ENCODE data around the gene ZNF708. TPM values are rescaled to one million over a fixed set of nuclear protein-coding genes. Genes with fewer than 3 reads are reported as not detected.
"Not testable (repeated sequence)": the region's sequence is repeated elsewhere in the genome, so short reads cannot be mapped to it uniquely, and the experiment has no call there.

Gene ZNF708
- total RNA-seq, 2 experiments from 2014 or later, result 28.5 to 30.7 TPM

GRCh38 chr19:21314676-21315075 is 14.5 kb downstream of the ZNF708 start:
- peaks cover 6% of the 10 kb centered on the region for H3K4me1 Mint-ChIP-seq
- no peak overlapping the region for H3K4me3 Mint-ChIP-seq
- H3K9me3 Mint-ChIP-seq, result peaks cover 21% of the 10 kb centered on the region
- H3K36me3 Mint-ChIP-seq, result peaks cover 68% of the 10 kb centered on the region
- ATAC-seq (ENCODE audit: low read depth) (no peak), DNase-seq (no peak)
- no peak overlapping the region for H3K27ac Mint-ChIP-seq
- H3K27me3 Mint-ChIP-seq, result no peaks in the 10 kb centered on the region
- POLR2A ChIA-PET, result no interaction called here

GRCh38 chr19:21312807-21313206 is 16.4 kb downstream of the ZNF708 start:
- H3K27ac Mint-ChIP-seq; ATAC-seq (ENCODE audit: low read depth); H3K27me3 Mint-ChIP-seq; POLR2A ChIA-PET; H3K4me3 Mint-ChIP-seq; DNase-seq; H3K4me1 Mint-ChIP-seq: not testable (repeated sequence)
- H3K36me3 Mint-ChIP-seq, result peaks cover 68% of the 10 kb centered on the region
- peaks cover 16% of the 10 kb centered on the region for H3K9me3 Mint-ChIP-seq

- POLR2A ChIA-PET, result no interaction called here
- H3K27ac Mint-ChIP-seq, result no peak overlapping the region
These were observed 20.4 kb downstream of the ZNF708 start for GRCh38 chr19:21308773-21309172.

GRCh38 chr19:21306881-21307479 is 22.2 kb downstream of the ZNF708 start:
- not testable (repeated sequence) for DNase-seq; H3K4me3 Mint-ChIP-seq; H3K27ac Mint-ChIP-seq; H3K4me1 Mint-ChIP-seq; H3K27me3 Mint-ChIP-seq; ATAC-seq (ENCODE audit: low read depth)
- Mint-ChIP-seq H3K9me3 (peaks cover 12% of the 10 kb centered on the region), H3K36me3 (peaks cover 77% of the 10 kb centered on the region)
- POLR2A ChIA-PET, result interaction anchor here (1.5 kb wide), 1 partner anchor 22 kb away, joined by 4 read pairs; the partner anchor contains the start of gene ZNF708

More at GRCh38 chr19:21308773-21309172, 20.4 kb downstream of the ZNF708 start:
- Mint-ChIP-seq H3K27me3 (no peaks in the 10 kb centered on the region), H3K9me3 (peaks cover 14% of the 10 kb centered on the region), H3K36me3 (peaks cover 78% of the 10 kb centered on the region), H3K4me3 (no peak overlapping the region), H3K4me1 (peaks cover 2% of the 10 kb centered on the region)
- ATAC-seq (ENCODE audit: low read depth) (no peak), DNase-seq (no peak)

- ATAC-seq (ENCODE audit: low read depth); H3K4me1 Mint-ChIP-seq; H3K27ac Mint-ChIP-seq; H3K27me3 Mint-ChIP-seq; H3K4me3 Mint-ChIP-seq; POLR2A ChIA-PET; DNase-seq: not testable (repeated sequence)
- peaks cover 63% of the 10 kb centered on the region for H3K36me3 Mint-ChIP-seq
- H3K9me3 Mint-ChIP-seq, result peaks cover 32% of the 10 kb centered on the region
These were observed 35.4 kb downstream of the ZNF708 start for GRCh38 chr19:21293768-21294167.

GRCh38 chr19:21269813-21270212 is 59.4 kb downstream of the ZNF708 start:
- DNase-seq (no peak), ATAC-seq (ENCODE audit: low read depth) (no peak)
- POLR2A ChIA-PET, result no interaction called here
- Mint-ChIP-seq H3K4me1 (no peaks in the 10 kb centered on the region), H3K9me3 (peaks cover 3% of the 10 kb centered on the region), H3K4me3 (no peak overlapping the region), H3K36me3 (no peaks in the 10 kb centered on the region), H3K27me3 (no peaks in the 10 kb centered on the region), H3K27ac (no peak overlapping the region)

GRCh38 chr19:21264891-21265290 is 64.3 kb downstream of the ZNF708 start:
- H3K4me3 Mint-ChIP-seq, result no peak overlapping the region
- DNase-seq, result no peak
- POLR2A ChIA-PET, result no interaction called here
- no peaks in the 10 kb centered on the region for H3K27me3 Mint-ChIP-seq
- no peaks in the 10 kb centered on the region for H3K4me1 Mint-ChIP-seq
- ATAC-seq (ENCODE audit: low read depth), result no peak
- H3K36me3 Mint-ChIP-seq, result peaks cover 2% of the 10 kb centered on the region
- H3K9me3 Mint-ChIP-seq, result peaks cover 10% of the 10 kb centered on the region
- no peak overlapping the region for H3K27ac Mint-ChIP-seq

- Mint-ChIP-seq H3K4me3 (no peak overlapping the region), H3K36me3 (peaks cover 2% of the 10 kb centered on the region), H3K4me1 (no peaks in the 10 kb centered on the region), H3K9me3 (peaks cover 10% of the 10 kb centered on the region), H3K27me3 (no peaks in the 10 kb centered on the region), H3K27ac (no peak overlapping the region)
- POLR2A ChIA-PET, result no interaction called here
- ATAC-seq (ENCODE audit: low read depth), result no peak
- no peak for DNase-seq
These were observed 64.8 kb downstream of the ZNF708 start for GRCh38 chr19:21264416-21264815.

- not testable (repeated sequence) for DNase-seq
These were observed 68.3 kb downstream of the ZNF708 start for GRCh38 chr19:21260848-21261381.

GRCh38 chr19:21260164-21260847 is 68.9 kb downstream of the ZNF708 start:
- POLR2A ChIA-PET, result no interaction called here
- ATAC-seq (ENCODE audit: low read depth), result no peak

More at GRCh38 chr19:21260848-21261381, 68.3 kb downstream of the ZNF708 start:
- H3K27me3 Mint-ChIP-seq; ATAC-seq (ENCODE audit: low read depth); H3K27ac Mint-ChIP-seq; H3K4me3 Mint-ChIP-seq; H3K36me3 Mint-ChIP-seq; POLR2A ChIA-PET; H3K4me1 Mint-ChIP-seq: not testable (repeated sequence)
- peaks cover 17% of the 10 kb centered on the region for H3K9me3 Mint-ChIP-seq

GRCh38 chr19:21259421-21260124 is 69.6 kb downstream of the ZNF708 start:
- H3K36me3 Mint-ChIP-seq; ATAC-seq (ENCODE audit: low read depth); H3K4me1 Mint-ChIP-seq; H3K27me3 Mint-ChIP-seq; POLR2A ChIA-PET; H3K4me3 Mint-ChIP-seq; DNase-seq; H3K27ac Mint-ChIP-seq: not testable (repeated sequence)
- H3K9me3 Mint-ChIP-seq, result peaks cover 16% of the 10 kb centered on the region

More at GRCh38 chr19:21260164-21260847, 68.9 kb downstream of the ZNF708 start:
- Mint-ChIP-seq H3K27ac (no peak overlapping the region), H3K27me3 (no peaks in the 10 kb centered on the region), H3K4me3 (no peak overlapping the region), H3K9me3 (peaks cover 16% of the 10 kb centered on the region), H3K36me3 (peaks cover 2% of the 10 kb centered on the region), H3K4me1 (no peaks in the 10 kb centered on the region)
- DNase-seq, result no peak

- Mint-ChIP-seq H3K27me3 (no peaks in the 10 kb centered on the region), H3K27ac (no peak overlapping the region), H3K36me3 (no peaks in the 10 kb centered on the region), H3K4me1 (no peaks in the 10 kb centered on the region), H3K4me3 (no peak overlapping the region), H3K9me3 (peaks cover 10% of the 10 kb centered on the region)
- POLR2A ChIA-PET, result no interaction called here
- DNase-seq, result no peak
- no peak for ATAC-seq (ENCODE audit: low read depth)
These were observed 72.5 kb downstream of the ZNF708 start for GRCh38 chr19:21256722-21257121.
